Activated CD8-positive, alpha-beta T cell treated with anti-CD3 and anti-CD28 coated beads for 36 hours (primary cell): ENCODE measurements around the gene EIF3K. TPM values are rescaled to one million over a fixed set of nuclear protein-coding genes. Genes with fewer than 3 reads are reported as not detected.
A peak's percentile ranks its signal among the peaks of the same experiment; 100 is the strongest.

Experiments
- ATAC-seq: fragments of 200-7000 bp; cut with Tn5 transposase; one replicate; pipeline ENCODE4 v1.10.0; 2021; ENCODE audit warnings: mild to moderate bottlenecking, moderate library complexity
- CTCF ChIA-PET: fragments of 350-600 bp; sonication (Branson Sonifier 250); formaldehyde crosslinking; loops from one replicate; lab custom pipeline; 2021; ENCODE audit warnings: antibody characterized with exemption; lab: Charles Lee
- POLR2A ChIA-PET: fragments of 350-600 bp; sonication (Branson Sonifier 250); formaldehyde crosslinking; loops from one replicate; lab custom pipeline; 2021; ENCODE audit warnings: antibody characterized with exemption; lab: Charles Lee
- DNase-seq: peaks from one replicate; pipeline ENCODE4 v3.0.0-alpha.2; 2020
- H3K27ac Mint-ChIP-seq: one replicate; pipeline ENCODE4 v1.8.0; 2021; ENCODE audit warnings: mild to moderate bottlenecking, mixed read lengths
- H3K27me3 Mint-ChIP-seq: one replicate; pipeline ENCODE4 v1.8.0; 2021; ENCODE audit warnings: mixed read lengths
- H3K36me3 Mint-ChIP-seq: one replicate; pipeline ENCODE4 v1.8.0; 2021; ENCODE audit warnings: low read depth, mixed read lengths
- H3K4me1 Mint-ChIP-seq: one replicate; pipeline ENCODE4 v1.8.0; 2021; ENCODE audit warnings: low read depth, mixed read lengths
- H3K4me3 Mint-ChIP-seq: one replicate; pipeline ENCODE4 v1.8.0; 2021; ENCODE audit warnings: mild to moderate bottlenecking, moderate library complexity, mixed read lengths
- H3K9me3 Mint-ChIP-seq: one replicate; pipeline ENCODE4 v1.8.0; 2021; ENCODE audit warnings: mixed read lengths
- CTCF ChIP-seq: fragments of 200-600 bp; IDR thresholded peaks from one replicate; pipeline ENCODE4 v1.8.0; 2022; ENCODE audit warnings: antibody characterized with exemption, mild to moderate bottlenecking
- intact Hi-C: fragments of 100-400 bp; cut with micrococcal nuclease; formaldehyde crosslinking; loops from one replicate; pipeline ENCODE4 v1.10.0; 2022
- total RNA-seq, 2 experiments: library from RNA; stranded (reverse); gene quantifications; one replicate each; pipeline ENCODE4 v1.2.3, GENCODE V29; 2021

The EIF3K gene
- total RNA-seq, 2 experiments from 2014 or later: 306 to 308 TPM

GRCh38 chr19:38606131-38606530 lies 12.9 kb upstream of the EIF3K start:
- ATAC-seq (no peak), DNase-seq (no peak)
- intact Hi-C loops: no loop called here
- H3K27me3 Mint-ChIP-seq: no peaks in the 10 kb centered on the region
- no peak overlapping the region for H3K4me3 Mint-ChIP-seq
- H3K4me1 Mint-ChIP-seq: no peaks in the 10 kb centered on the region
- H3K9me3 Mint-ChIP-seq: no peaks in the 10 kb centered on the region
- TF ChIP-seq CTCF: no peak
- H3K27ac Mint-ChIP-seq: no peak overlapping the region
- H3K36me3 Mint-ChIP-seq: peaks cover 33% of the 10 kb centered on the region
- CTCF ChIA-PET: no interaction called here
- POLR2A ChIA-PET: interaction anchor here (1.2 kb wide), 1 partner anchor 10 kb away, joined by 5 read pairs; no protein-coding TSS in a partner anchor

DNA sequence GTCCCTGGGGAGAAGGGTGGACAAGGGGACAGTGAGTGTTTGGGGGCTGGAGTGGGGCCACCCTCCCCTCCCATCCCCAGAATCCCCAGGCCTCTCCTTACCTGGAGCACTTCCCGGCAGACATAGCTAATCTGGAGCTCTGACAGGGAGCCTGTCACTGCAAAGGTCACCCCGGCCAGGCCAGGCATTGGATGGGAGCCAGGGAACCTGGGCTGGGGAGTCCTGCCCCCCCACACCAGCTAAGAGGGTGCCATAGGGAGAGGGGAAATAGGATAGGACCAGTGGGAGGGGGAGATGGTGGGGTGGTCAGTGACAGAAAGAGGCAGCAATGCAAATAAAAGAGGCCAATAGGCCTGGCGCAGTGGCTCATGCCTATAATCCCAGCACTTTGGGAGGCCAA lies 4.7 kb upstream of the EIF3K start:
- Mint-ChIP-seq H3K4me3 (no peak overlapping the region), H3K27ac (no peak overlapping the region), H3K36me3 (peaks cover 47% of the 10 kb centered on the region), H3K9me3 (no peaks in the 10 kb centered on the region), H3K27me3 (no peaks in the 10 kb centered on the region), H3K4me1 (peaks cover 30% of the 10 kb centered on the region)
- DNase-seq: no peak
- POLR2A ChIA-PET: no interaction called here
- no peak for ATAC-seq
- intact Hi-C loops: no loop called here
- CTCF ChIA-PET: interaction anchor here (1.3 kb wide), 1 partner anchor 20 kb away, joined by 3 read pairs; no protein-coding TSS in a partner anchor
- TF ChIP-seq CTCF: no peak

DNA sequence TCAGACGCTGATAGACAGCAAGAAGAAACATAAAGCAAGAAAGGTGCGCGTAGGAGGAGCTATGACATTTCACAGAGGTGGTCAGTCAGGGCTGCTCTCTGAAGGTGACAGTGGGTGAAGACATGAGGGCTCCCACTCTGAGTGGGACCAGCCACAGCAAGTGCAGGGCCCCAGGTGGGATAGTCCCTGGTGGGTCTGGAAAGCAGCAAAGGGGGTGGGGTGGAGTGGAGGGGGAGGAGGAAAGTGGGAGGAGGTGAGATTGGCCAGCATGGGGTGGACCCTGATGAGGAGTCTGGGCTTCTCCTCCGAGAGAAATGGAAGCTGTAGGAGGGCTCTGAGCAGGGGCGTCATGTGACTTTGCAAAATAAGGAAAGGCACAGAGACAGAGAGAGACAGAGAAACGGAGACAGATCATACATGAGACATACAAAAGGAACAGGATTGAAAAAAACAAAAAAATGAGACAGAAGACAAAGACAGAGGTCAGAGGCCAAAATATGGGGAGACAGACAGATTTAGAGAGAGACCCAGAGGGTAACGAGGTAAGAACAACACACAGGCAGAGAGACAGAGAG lies 3.9 kb upstream of the EIF3K start:
- ChIA-PET POLR2A (no interaction called here), CTCF (no interaction called here)
- intact Hi-C loops: loop anchor here (5.0 kb wide), 1 partner anchor 73 kb away; no protein-coding TSS in a partner anchor
- DNase-seq (no peak), ATAC-seq (no peak)
- H3K27ac Mint-ChIP-seq: peak overlapping the region; percentile 36
- TF ChIP-seq CTCF: no peak
- H3K4me1 Mint-ChIP-seq: peaks cover 36% of the 10 kb centered on the region
- H3K36me3 Mint-ChIP-seq: peaks cover 47% of the 10 kb centered on the region
- H3K4me3 Mint-ChIP-seq: peak overlapping the region; percentile 19
- H3K27me3 Mint-ChIP-seq: no peaks in the 10 kb centered on the region
- no peaks in the 10 kb centered on the region for H3K9me3 Mint-ChIP-seq

- ChIA-PET POLR2A (interaction anchor here (0.6 kb wide), 1 partner anchor 44 kb away, joined by 3 read pairs; no protein-coding TSS in a partner anchor), CTCF (interaction anchor here (3.8 to 6.1 kb wide), 3 partner anchors 19 to 101 kb away, joined by 15 to 60 read pairs (median 25); no protein-coding TSS in a partner anchor)
- intact Hi-C loops: loop anchor here (5.0 kb wide), 1 partner anchor 74 kb away; no protein-coding TSS in a partner anchor
- no peaks in the 10 kb centered on the region for H3K9me3 Mint-ChIP-seq
- H3K27ac Mint-ChIP-seq: peak overlapping the region; percentile 99
- peaks cover 40% of the 10 kb centered on the region for H3K4me1 Mint-ChIP-seq
- H3K36me3 Mint-ChIP-seq: peaks cover 43% of the 10 kb centered on the region
- no peaks in the 10 kb centered on the region for H3K27me3 Mint-ChIP-seq
- peak overlapping the region; percentile 99 for H3K4me3 Mint-ChIP-seq
- no peak for TF ChIP-seq CTCF
- ATAC-seq (no peak), DNase-seq (no peak)
These were observed 2.7 kb upstream of the EIF3K start for GRCh38 chr19:38616265-38616664.

DNA sequence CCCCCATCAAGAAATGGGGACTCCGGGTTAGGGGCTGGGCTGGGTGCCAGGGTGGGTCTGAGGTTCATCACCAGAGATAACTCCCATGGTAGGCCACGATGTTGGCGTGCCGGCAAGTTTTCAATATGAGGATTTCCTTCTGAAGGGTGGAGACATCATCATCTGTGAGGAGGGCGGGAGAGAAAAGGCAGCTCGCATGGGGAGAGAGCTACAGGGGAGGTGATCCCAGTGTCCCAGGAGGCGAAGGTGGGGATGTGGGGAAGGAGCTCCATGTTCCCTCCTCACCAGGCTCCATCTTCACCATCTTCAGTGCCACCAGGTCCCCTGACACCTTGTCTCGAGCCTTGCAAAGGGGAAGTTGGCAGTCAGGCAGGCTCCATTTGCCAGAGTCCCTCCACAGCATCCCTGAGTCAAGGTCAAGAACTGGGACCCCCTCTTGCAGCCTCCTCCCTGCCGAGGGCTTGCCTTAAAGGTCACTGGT lies 1.7 kb upstream of the EIF3K start:
- intact Hi-C loops: loop anchor here (5.0 kb wide), 1 partner anchor 75 kb away; no protein-coding TSS in a partner anchor
- peak overlapping the region; percentile 99 for H3K4me3 Mint-ChIP-seq
- H3K27me3 Mint-ChIP-seq: no peaks in the 10 kb centered on the region
- ChIA-PET CTCF (interaction anchor here (0.6 to 6.1 kb wide), 7 partner anchors 18 to 313 kb away, joined by 3 to 60 read pairs (median 15); partner anchors contain the start of genes FAM98C, MRPS12 and SARS2), POLR2A (interaction anchor here (0.6 to 1.4 kb wide), 11 partner anchors 16 to 260 kb away, joined by 3 to 7 read pairs (median 3); no protein-coding TSS in a partner anchor)
- no peaks in the 10 kb centered on the region for H3K9me3 Mint-ChIP-seq
- peak; percentile 40 for DNase-seq
- ATAC-seq: no peak
- H3K36me3 Mint-ChIP-seq: peaks cover 48% of the 10 kb centered on the region
- TF ChIP-seq CTCF: no peak
- H3K4me1 Mint-ChIP-seq: peaks cover 48% of the 10 kb centered on the region
- peak overlapping the region; percentile 99 for H3K27ac Mint-ChIP-seq
